B cell (primary cell): ENCODE measurements around the gene ELAPOR1.

Experiments
- EZH2 ChIP-seq: IDR thresholded peaks from 2 replicates; pipeline ENCODE4 v1.6.1; 2012; ENCODE audit warnings: borderline replicate concordance, low read depth, mild to moderate bottlenecking, moderate library complexity, low read length; ENCODE audit not compliant: insufficient read depth, poor library complexity, severe bottlenecking
- TF ChIP-seq, protein P1 (sequence below): fragments of 200-600 bp; IDR thresholded peaks from one replicate; pipeline ENCODE4 v1.8.0; 2022; ENCODE audit warnings: antibody characterized with exemption, mild to moderate bottlenecking

DNA sequence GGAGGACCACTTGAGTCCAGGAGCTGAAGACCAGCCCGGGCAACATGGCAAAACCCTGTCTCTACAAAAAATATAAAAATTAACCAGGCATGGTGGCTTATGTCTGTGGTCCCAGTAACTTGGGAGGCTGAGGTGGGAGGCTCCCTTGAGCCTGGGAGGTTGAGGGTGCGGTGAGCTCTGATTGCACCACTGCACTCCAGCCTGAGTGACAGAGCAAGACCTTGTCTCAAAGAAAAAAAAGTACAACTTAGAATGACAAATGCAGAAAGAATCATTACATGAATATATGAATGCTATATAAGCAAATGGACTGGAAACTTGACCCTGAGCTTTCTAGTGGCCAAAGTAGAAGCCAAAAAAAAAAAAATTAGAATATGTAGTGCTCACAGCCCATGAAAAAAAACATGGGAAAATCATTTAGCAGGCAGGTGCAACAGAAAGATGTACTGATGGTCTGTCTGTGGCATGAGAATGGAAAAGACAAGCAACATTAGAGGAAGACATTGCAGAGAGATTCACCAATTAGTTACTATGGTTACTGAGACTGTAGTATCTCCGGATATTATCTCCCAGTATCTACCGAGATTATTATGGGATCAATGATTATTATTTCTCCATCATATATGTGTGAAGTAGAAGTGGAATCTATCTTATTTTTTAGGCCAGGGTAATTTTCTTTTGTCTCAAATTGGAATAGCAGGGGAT lies 19.2 kb downstream of the ELAPOR1 start:
- TF ChIP-seq, protein P1, sequence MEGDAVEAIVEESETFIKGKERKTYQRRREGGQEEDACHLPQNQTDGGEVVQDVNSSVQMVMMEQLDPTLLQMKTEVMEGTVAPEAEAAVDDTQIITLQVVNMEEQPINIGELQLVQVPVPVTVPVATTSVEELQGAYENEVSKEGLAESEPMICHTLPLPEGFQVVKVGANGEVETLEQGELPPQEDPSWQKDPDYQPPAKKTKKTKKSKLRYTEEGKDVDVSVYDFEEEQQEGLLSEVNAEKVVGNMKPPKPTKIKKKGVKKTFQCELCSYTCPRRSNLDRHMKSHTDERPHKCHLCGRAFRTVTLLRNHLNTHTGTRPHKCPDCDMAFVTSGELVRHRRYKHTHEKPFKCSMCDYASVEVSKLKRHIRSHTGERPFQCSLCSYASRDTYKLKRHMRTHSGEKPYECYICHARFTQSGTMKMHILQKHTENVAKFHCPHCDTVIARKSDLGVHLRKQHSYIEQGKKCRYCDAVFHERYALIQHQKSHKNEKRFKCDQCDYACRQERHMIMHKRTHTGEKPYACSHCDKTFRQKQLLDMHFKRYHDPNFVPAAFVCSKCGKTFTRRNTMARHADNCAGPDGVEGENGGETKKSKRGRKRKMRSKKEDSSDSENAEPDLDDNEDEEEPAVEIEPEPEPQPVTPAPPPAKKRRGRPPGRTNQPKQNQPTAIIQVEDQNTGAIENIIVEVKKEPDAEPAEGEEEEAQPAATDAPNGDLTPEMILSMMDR, result no peak
- no peak for TF ChIP-seq EZH2
